NCI-H82 treated with DMSO at 0.1 percent for 48 hours (cell line): ENCODE data around the gene TIMM13.

Experiments
- DNase-seq: peaks from one replicate; lab custom pipeline; 2025; ENCODE audit not compliant: unreplicated experiment; lab: John Stamatoyannopoulos, UW

TIMM13 gene

GRCh38 chr19:2455851-2456570 lies 28.6 kb upstream of the TIMM13 start:
- no peak for DNase-seq

GRCh38 chr19:2454962-2455850 lies 27.8 kb upstream of the TIMM13 start:
- DNase-seq: no peak

- no peak for DNase-seq
These were observed 27.0 kb upstream of the TIMM13 start for GRCh38 chr19:2454199-2454961.

GRCh38 chr19:2453431-2454025 lies 26.1 kb upstream of the TIMM13 start:
- DNase-seq: no peak

- no peak for DNase-seq
These were observed 24.4 kb upstream of the TIMM13 start for GRCh38 chr19:2451741-2452140.

- DNase-seq: no peak
These were observed 23.8 kb upstream of the TIMM13 start for GRCh38 chr19:2451138-2451537.

- DNase-seq: no peak
These were observed 21.6 kb upstream of the TIMM13 start for GRCh38 chr19:2449019-2449418.

- DNase-seq: no peak
These were observed 19.0 kb upstream of the TIMM13 start for GRCh38 chr19:2446381-2446780.

- DNase-seq: no peak
These were observed 17.0 kb upstream of the TIMM13 start for GRCh38 chr19:2444251-2445002.

GRCh38 chr19:2443785-2444182 lies 16.4 kb upstream of the TIMM13 start:
- no peak for DNase-seq

- DNase-seq: no peak
These were observed 15.9 kb upstream of the TIMM13 start for GRCh38 chr19:2443116-2443784.

- no peak for DNase-seq
These were observed 13.8 kb upstream of the TIMM13 start for GRCh38 chr19:2441096-2441752.

GRCh38 chr19:2440515-2440914 lies 13.1 kb upstream of the TIMM13 start:
- no peak for DNase-seq

GRCh38 chr19:2438178-2438577 lies 10.8 kb upstream of the TIMM13 start:
- DNase-seq: no peak

GRCh38 chr19:2436926-2437325 lies 9.5 kb upstream of the TIMM13 start:
- no peak for DNase-seq

GRCh38 chr19:2436384-2436783 lies 9.0 kb upstream of the TIMM13 start:
- DNase-seq: no peak

- no peak for DNase-seq
These were observed 7.4 kb upstream of the TIMM13 start for GRCh38 chr19:2434721-2435265.

- no peak for DNase-seq
These were observed 6.9 kb upstream of the TIMM13 start for GRCh38 chr19:2434267-2434666.

- DNase-seq: no peak
These were observed 6.5 kb upstream of the TIMM13 start for GRCh38 chr19:2433854-2434253.
